Measurements from ENCODE around the gene TRPM3. TPM values are rescaled to one million over a fixed set of nuclear protein-coding genes. Genes with fewer than 3 reads are reported as not detected.

Gene TRPM3
- total RNA-seq, 1 donor from 2014 or later, result 0.25 TPM

GRCh38 chr9:70551801-70552200 is 569.6 kb downstream of the TRPM3 start:
- no peak for DNase-seq (ENCODE audit: extremely low spot score in 2 of 2)
- TF ChIP-seq CTCF (IDR thresholded peaks at IDR 0.05) (no peak), POLR2A (IDR thresholded peaks at IDR 0.05) (no peak), POLR2AphosphoS5 (IDR thresholded peaks at IDR 0.05; ENCODE audit: insufficient read depth in 1 of 2, low read depth in 1 of 2) (no peak)
- intact Hi-C loops (cut with DNase I), result no loop called here

DNA sequence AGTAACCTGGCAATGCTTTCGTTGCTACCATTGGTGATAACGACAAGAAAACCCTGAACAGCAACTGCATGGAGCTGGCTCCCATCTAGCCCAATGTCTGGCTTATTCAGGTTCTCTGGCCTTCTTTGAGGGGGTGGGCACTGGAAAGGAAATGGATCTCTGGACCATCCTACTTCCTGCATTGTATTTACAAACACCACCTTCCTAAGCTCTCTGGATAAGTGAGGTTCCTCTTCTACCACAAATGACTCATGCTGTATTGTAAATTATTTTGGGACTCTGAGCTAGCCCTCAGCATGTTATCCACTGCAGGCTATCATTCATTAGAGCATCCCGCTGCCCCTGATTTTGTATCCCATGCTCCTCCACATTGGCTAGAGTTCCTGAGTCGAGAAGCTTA is 570.0 kb downstream of the TRPM3 start:
- Histone ChIP-seq H3K27me3 (no peaks in the 10 kb centered on the region), H3K27ac (no peak overlapping the region), H3K4me1 (peaks cover 15% of the 10 kb centered on the region), H3K4me3 (no peak overlapping the region), H3K36me3 (no peaks in the 10 kb centered on the region), H3K9me3 (no peaks in the 10 kb centered on the region)
- intact Hi-C loops (cut with DNase I), result no loop called here
- TF ChIP-seq CTCF (IDR thresholded peaks at IDR 0.05) (no peak), POLR2AphosphoS5 (IDR thresholded peaks at IDR 0.05; ENCODE audit: insufficient read depth in 1 of 2, low read depth in 1 of 2) (no peak), POLR2A (IDR thresholded peaks at IDR 0.05) (no peak)
- DNase-seq (ENCODE audit: extremely low spot score in 2 of 2), result no peak

More at GRCh38 chr9:70551801-70552200, 569.6 kb downstream of the TRPM3 start:
- H3K27ac ChIP-seq, result no peak overlapping the region
- peaks cover 15% of the 10 kb centered on the region for H3K4me1 ChIP-seq
- H3K36me3 ChIP-seq, result no peaks in the 10 kb centered on the region
- H3K27me3 ChIP-seq, result no peaks in the 10 kb centered on the region
- H3K9me3 ChIP-seq, result no peaks in the 10 kb centered on the region
- H3K4me3 ChIP-seq, result no peak overlapping the region

DNA sequence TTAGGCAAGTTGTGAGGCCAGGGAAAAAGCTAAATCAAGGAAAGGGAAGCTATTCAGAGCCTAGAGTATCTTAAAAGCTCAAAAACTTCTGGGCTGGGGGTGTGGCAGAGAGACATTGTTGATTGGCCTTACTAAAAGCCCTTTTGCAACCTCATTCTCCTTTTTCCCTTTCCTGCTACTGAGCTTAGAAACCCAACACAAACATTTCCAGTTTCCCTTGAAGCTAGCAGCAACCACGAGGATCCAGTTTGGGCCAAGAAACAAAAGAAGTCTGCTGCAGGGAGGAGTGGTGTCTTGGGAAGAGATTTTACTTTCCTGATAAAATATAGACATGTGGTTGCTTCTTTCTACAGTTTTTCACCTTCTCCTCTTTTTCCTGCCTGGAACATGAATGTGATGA is 571.5 kb downstream of the TRPM3 start:
- Histone ChIP-seq H3K9me3 (no peaks in the 10 kb centered on the region), H3K4me1 (peaks cover 13% of the 10 kb centered on the region), H3K36me3 (no peaks in the 10 kb centered on the region), H3K27ac (no peak overlapping the region), H3K27me3 (no peaks in the 10 kb centered on the region), H3K4me3 (no peak overlapping the region)
- no peak for DNase-seq (ENCODE audit: extremely low spot score in 2 of 2)
- TF ChIP-seq POLR2A (IDR thresholded peaks at IDR 0.05) (no peak), POLR2AphosphoS5 (IDR thresholded peaks at IDR 0.05; ENCODE audit: insufficient read depth in 1 of 2, low read depth in 1 of 2) (no peak)
- intact Hi-C loops (cut with DNase I), result no loop called here

- intact Hi-C loops (cut with DNase I), result no loop called here
Observed at GRCh38 chr9:70542311-70542931, 579.0 kb downstream of the TRPM3 start.

DNA sequence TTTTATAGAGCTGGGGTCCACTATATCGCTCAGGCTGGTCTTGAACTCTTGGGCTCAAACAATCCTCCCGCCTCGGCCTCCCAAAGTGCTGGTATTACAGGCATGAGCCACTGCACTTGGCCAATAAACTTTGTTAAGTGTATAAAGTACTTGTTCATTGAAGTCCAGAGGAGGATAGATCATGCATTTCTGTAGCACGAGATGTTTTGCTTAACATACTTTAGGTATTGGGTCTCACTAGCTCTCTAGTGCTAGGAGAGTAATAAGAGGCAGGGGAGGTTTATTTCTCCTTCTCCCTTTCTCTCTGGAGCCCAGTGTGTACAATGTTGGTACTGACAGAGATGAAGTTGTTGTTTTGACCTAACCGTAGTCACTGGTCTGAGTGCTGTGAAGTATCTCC is 581.4 kb downstream of the TRPM3 start:
- Histone ChIP-seq H3K4me1 (no peaks in the 10 kb centered on the region), H3K9me3 (no peaks in the 10 kb centered on the region), H3K36me3 (no peaks in the 10 kb centered on the region), H3K27ac (no peak overlapping the region), H3K4me3 (no peak overlapping the region), H3K27me3 (no peaks in the 10 kb centered on the region)
- TF ChIP-seq POLR2A (IDR thresholded peaks at IDR 0.05) (no peak), CTCF (IDR thresholded peaks at IDR 0.05) (no peak), POLR2AphosphoS5 (IDR thresholded peaks at IDR 0.05; ENCODE audit: insufficient read depth in 1 of 2, low read depth in 1 of 2) (no peak)
- DNase-seq (ENCODE audit: extremely low spot score in 2 of 2), result no peak
- intact Hi-C loops (cut with DNase I), result no loop called here

More at GRCh38 chr9:70542311-70542931, 579.0 kb downstream of the TRPM3 start:
- Histone ChIP-seq H3K27me3 (no peaks in the 10 kb centered on the region), H3K9me3 (no peaks in the 10 kb centered on the region), H3K27ac (no peak overlapping the region), H3K4me1 (no peaks in the 10 kb centered on the region), H3K36me3 (no peaks in the 10 kb centered on the region), H3K4me3 (no peak overlapping the region)
- no peak for DNase-seq (ENCODE audit: extremely low spot score in 2 of 2)
- TF ChIP-seq POLR2A (IDR thresholded peaks at IDR 0.05) (no peak), POLR2AphosphoS5 (IDR thresholded peaks at IDR 0.05; ENCODE audit: insufficient read depth in 1 of 2, low read depth in 1 of 2) (no peak), CTCF (IDR thresholded peaks at IDR 0.05) (no peak)

Measured in vagina (tissue), 2 donors.